Skeletal muscle satellite cell (primary cell): ENCODE results near the gene RANBP3L.

Source experiments
- H3K27me3 ChIP-seq: 2 replicates; pipeline ENCODE4 v1.7.0; 2013; ENCODE audit warnings: low read length; ENCODE audit not compliant: control insufficient read depth, insufficient read depth
- H3K36me3 ChIP-seq: 2 replicates; pipeline ENCODE4 v1.7.0; 2013; ENCODE audit warnings: mild to moderate bottlenecking, control low read depth, low read length; ENCODE audit not compliant: insufficient read depth
- H3K4me1 ChIP-seq: 2 replicates; pipeline ENCODE4 v1.7.0; 2013; ENCODE audit warnings: low read length; ENCODE audit not compliant: control insufficient read depth, insufficient read depth
- H3K4me2 ChIP-seq: 2 replicates; pipeline ENCODE4 v1.7.0; 2013; ENCODE audit warnings: mild to moderate bottlenecking, low read length
- H3K4me3 ChIP-seq: 2 replicates; pipeline ENCODE4 v1.7.0; 2013; ENCODE audit warnings: low read length
- H3K9ac ChIP-seq: 2 replicates; pipeline ENCODE4 v1.7.0; 2013; ENCODE audit warnings: mild to moderate bottlenecking, low read depth, low read length, moderate library complexity
- H3K9me3 ChIP-seq: replicated peaks from 2 replicates; pipeline ENCODE4 v1.7.0; 2013; ENCODE audit warnings: mild to moderate bottlenecking, control low read depth, low read length

RANBP3L gene

GRCh38 chr5:36239370-36240293 is 62.1 kb downstream of the RANBP3L start:
- Histone ChIP-seq H3K27me3 (no peaks in the 10 kb centered on the region), H3K9ac (peak overlapping the region; percentile 95), H3K9me3 (no peaks in the 10 kb centered on the region), H3K4me2 (peak overlapping the region; percentile 90), H3K4me3 (peak overlapping the region; percentile 91), H3K4me1 (peaks cover 16% of the 10 kb centered on the region), H3K36me3 (no peaks in the 10 kb centered on the region)

DNA sequence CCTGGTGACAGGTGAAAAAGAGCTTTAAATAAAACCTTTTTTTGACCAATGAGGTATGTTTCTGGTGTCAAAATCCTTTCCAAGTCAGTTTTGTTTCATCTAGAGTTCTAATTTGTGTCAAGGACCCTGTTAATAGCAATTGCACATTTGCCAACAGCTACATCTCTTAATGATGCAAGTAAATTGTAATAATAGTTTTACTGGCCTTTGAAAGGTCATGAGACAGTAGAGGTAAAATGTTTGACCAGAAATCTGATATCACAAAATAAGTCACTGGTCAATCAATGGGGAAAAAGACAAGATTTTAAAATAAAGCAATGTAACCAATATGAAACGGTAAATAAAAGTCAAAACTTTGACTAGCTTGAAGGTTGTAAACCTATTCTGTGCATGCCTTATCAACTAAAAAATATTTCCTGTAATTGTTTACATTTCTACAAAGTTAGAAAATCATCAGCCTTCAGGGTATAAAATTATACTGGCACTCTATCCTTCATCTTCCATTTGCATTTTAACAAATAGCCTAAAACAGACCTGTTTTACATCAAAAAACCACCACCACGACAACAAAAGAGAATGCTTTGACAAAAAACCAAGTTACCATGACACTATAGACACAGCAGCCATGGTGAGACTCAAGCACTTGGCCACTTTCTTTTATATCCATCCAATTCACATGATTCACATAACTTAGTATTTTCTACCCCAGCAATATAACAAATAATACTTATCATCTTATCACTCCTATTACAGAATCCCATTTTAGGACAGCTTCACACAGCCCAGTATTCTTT is 63.0 kb downstream of the RANBP3L start:
- peaks cover 16% of the 10 kb centered on the region for H3K4me1 ChIP-seq
- H3K4me3 ChIP-seq, result no peak overlapping the region
- no peaks in the 10 kb centered on the region for H3K27me3 ChIP-seq
- no peak overlapping the region for H3K9ac ChIP-seq
- no peaks in the 10 kb centered on the region for H3K9me3 ChIP-seq
- no peaks in the 10 kb centered on the region for H3K36me3 ChIP-seq
- H3K4me2 ChIP-seq, result peak overlapping the region; percentile 90

GRCh38 chr5:36237751-36238150 is 64.0 kb downstream of the RANBP3L start:
- peaks cover 14% of the 10 kb centered on the region for H3K4me1 ChIP-seq
- H3K36me3 ChIP-seq, result no peaks in the 10 kb centered on the region
- H3K4me2 ChIP-seq, result no peak overlapping the region
- no peaks in the 10 kb centered on the region for H3K9me3 ChIP-seq
- H3K4me3 ChIP-seq, result no peak overlapping the region
- H3K27me3 ChIP-seq, result no peaks in the 10 kb centered on the region
- H3K9ac ChIP-seq, result no peak overlapping the region

GRCh38 chr5:36236801-36237200 is 64.9 kb downstream of the RANBP3L start:
- Histone ChIP-seq H3K27me3 (no peaks in the 10 kb centered on the region), H3K9me3 (no peaks in the 10 kb centered on the region)

GRCh38 chr5:36232533-36232932 is 69.2 kb downstream of the RANBP3L start:
- no peak overlapping the region for H3K4me3 ChIP-seq
- no peak overlapping the region for H3K9ac ChIP-seq
- no peaks in the 10 kb centered on the region for H3K27me3 ChIP-seq
- no peaks in the 10 kb centered on the region for H3K36me3 ChIP-seq
- H3K4me1 ChIP-seq, result peaks cover 6% of the 10 kb centered on the region
- no peak overlapping the region for H3K4me2 ChIP-seq
- H3K9me3 ChIP-seq, result no peaks in the 10 kb centered on the region

More at GRCh38 chr5:36236801-36237200, 64.9 kb downstream of the RANBP3L start:
- H3K4me1 ChIP-seq, result peaks cover 10% of the 10 kb centered on the region
- no peak overlapping the region for H3K9ac ChIP-seq
- no peak overlapping the region for H3K4me3 ChIP-seq
- no peaks in the 10 kb centered on the region for H3K36me3 ChIP-seq
- H3K4me2 ChIP-seq, result no peak overlapping the region

- Histone ChIP-seq H3K36me3 (peaks cover 2% of the 10 kb centered on the region), H3K9me3 (no peaks in the 10 kb centered on the region), H3K4me2 (no peak overlapping the region), H3K9ac (no peak overlapping the region), H3K27me3 (no peaks in the 10 kb centered on the region), H3K4me3 (no peak overlapping the region), H3K4me1 (peaks cover 6% of the 10 kb centered on the region)
Observed at GRCh38 chr5:36230151-36230790, 71.4 kb downstream of the RANBP3L start.

- Histone ChIP-seq H3K36me3 (peaks cover 10% of the 10 kb centered on the region), H3K9ac (no peak overlapping the region), H3K27me3 (no peaks in the 10 kb centered on the region), H3K4me3 (no peak overlapping the region), H3K4me1 (peaks cover 6% of the 10 kb centered on the region), H3K4me2 (no peak overlapping the region), H3K9me3 (no peaks in the 10 kb centered on the region)
Observed at GRCh38 chr5:36228505-36228904, 73.2 kb downstream of the RANBP3L start.

DNA sequence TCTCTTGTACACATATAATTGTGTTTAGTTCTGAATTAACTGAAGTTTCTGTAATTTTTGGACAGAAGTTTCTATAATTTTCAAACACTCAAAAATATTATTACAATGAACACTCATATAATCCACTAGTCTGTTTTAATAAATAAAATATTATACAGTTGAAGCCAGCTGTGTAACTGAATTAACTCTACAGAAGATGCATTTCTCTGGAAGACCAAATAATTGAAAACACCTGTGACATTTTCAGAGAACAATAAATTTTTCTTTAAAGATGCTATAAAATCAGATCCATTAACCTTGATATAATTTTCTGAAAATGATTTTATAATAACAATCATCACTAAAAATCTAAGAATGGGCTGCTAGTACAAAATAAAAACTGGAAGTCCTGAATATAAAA is 74.7 kb downstream of the RANBP3L start:
- no peaks in the 10 kb centered on the region for H3K9me3 ChIP-seq
- no peak overlapping the region for H3K4me2 ChIP-seq
- H3K27me3 ChIP-seq, result no peaks in the 10 kb centered on the region
- H3K4me1 ChIP-seq, result peaks cover 6% of the 10 kb centered on the region
- no peak overlapping the region for H3K4me3 ChIP-seq
- peaks cover 10% of the 10 kb centered on the region for H3K36me3 ChIP-seq
- H3K9ac ChIP-seq, result no peak overlapping the region

- H3K27me3 ChIP-seq, result no peaks in the 10 kb centered on the region
- H3K4me2 ChIP-seq, result no peak overlapping the region
- H3K4me1 ChIP-seq, result no peaks in the 10 kb centered on the region
- H3K9ac ChIP-seq, result no peak overlapping the region
- H3K36me3 ChIP-seq, result peaks cover 21% of the 10 kb centered on the region
- no peaks in the 10 kb centered on the region for H3K9me3 ChIP-seq
- H3K4me3 ChIP-seq, result no peak overlapping the region
Observed at GRCh38 chr5:36222620-36223019, 79.1 kb downstream of the RANBP3L start.

DNA sequence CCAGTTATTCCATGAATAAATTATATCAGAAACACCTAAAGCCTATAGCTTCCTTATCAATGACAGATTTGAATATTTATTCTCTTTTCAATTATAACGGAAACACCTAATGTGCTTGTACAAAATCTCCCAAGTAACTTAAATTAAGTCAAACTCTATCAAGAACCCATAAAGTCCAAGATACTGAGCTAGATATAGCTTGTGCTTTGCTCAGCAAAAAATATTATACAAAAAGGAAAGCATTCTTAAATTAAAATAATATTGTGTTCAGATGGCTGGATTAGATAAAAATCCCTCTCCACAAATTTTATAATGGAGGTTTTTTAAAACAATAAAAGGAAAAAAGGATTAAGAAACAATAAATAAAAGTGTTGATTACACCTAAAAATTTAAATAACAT is 83.7 kb downstream of the RANBP3L start:
- no peak overlapping the region for H3K9ac ChIP-seq
- no peaks in the 10 kb centered on the region for H3K27me3 ChIP-seq
- no peak overlapping the region for H3K4me2 ChIP-seq
- H3K4me1 ChIP-seq, result no peaks in the 10 kb centered on the region
- no peaks in the 10 kb centered on the region for H3K9me3 ChIP-seq
- H3K36me3 ChIP-seq, result peaks cover 27% of the 10 kb centered on the region
- no peak overlapping the region for H3K4me3 ChIP-seq

DNA sequence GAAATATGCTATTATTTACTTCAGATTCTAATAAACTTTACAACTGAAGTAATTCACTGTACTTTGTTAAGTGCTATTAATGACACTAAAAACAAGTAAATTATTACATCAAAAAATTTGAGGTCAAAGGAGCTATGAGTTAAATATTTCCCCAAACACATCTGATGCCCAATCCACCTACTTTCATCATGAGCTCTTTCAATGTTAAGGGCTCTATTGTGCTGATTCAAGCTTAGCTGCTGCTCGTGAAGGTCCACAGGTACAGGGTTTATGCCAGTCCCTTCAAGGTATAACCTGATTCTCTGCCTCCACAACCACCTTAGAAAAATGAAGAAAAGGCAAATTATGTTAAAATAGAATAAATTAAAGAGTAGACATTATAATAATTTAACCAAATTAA is 84.1 kb downstream of the RANBP3L start:
- no peak overlapping the region for H3K9ac ChIP-seq
- H3K4me2 ChIP-seq, result no peak overlapping the region
- H3K4me1 ChIP-seq, result no peaks in the 10 kb centered on the region
- H3K9me3 ChIP-seq, result no peaks in the 10 kb centered on the region
- no peak overlapping the region for H3K4me3 ChIP-seq
- H3K27me3 ChIP-seq, result no peaks in the 10 kb centered on the region
- peaks cover 31% of the 10 kb centered on the region for H3K36me3 ChIP-seq
